Omental fat pad (tissue), 4 donors: Measurements from ENCODE around the gene TAS2R60. TPM values are rescaled to one million over a fixed set of nuclear protein-coding genes. Genes with fewer than 3 reads are reported as not detected.

Experiments used
- ATAC-seq: fragments of 150-250 bp; one replicate; pipeline ENCODE4 v1.9.1; 2016; ENCODE audit warnings: mild to moderate bottlenecking, moderate library complexity; ENCODE audit not compliant: low FRiP score
- DNase-seq: peaks from one replicate; pipeline ENCODE4 v3.0.0-alpha.2; 2019; ENCODE audit warnings: low spot score
- CTCF ChIP-seq, 3 donors: fragments of 450-650 bp; IDR thresholded peaks; one replicate each; pipeline ENCODE4 v1.5.1; 2016 to 2017; ENCODE audit warnings: antibody characterized with exemption in 3 of 3, mild to moderate bottlenecking in 3 of 3, moderate library complexity in 2 of 3
- total RNA-seq, 4 donors: library from RNA; depleted of rRNA; stranded (reverse); fragments of >200 nt; gene quantifications; one replicate each; pipeline ENCODE4 v1.1.0, GENCODE V29; 2016

Gene TAS2R60
- total RNA-seq, 4 donors from 2014 or later: not detected

- no peak for DNase-seq
- ATAC-seq: no peak
- no peak for TF ChIP-seq CTCF (IDR thresholded peaks at IDR 0.05)
Measured at GRCh38 chr7:143490717-143491306, 47.6 kb downstream of the TAS2R60 start.

GRCh38 chr7:143492043-143492471 lies 48.8 kb downstream of the TAS2R60 start:
- no peak for ATAC-seq

GRCh38 chr7:143492799-143493739 lies 49.8 kb downstream of the TAS2R60 start:
- DNase-seq (no peak), ATAC-seq (no peak)
- TF ChIP-seq CTCF (IDR thresholded peaks at IDR 0.05): no peak

More at GRCh38 chr7:143492043-143492471, 48.8 kb downstream of the TAS2R60 start:
- DNase-seq: no peak
- TF ChIP-seq CTCF (IDR thresholded peaks at IDR 0.05): no peak

- TF ChIP-seq CTCF (IDR thresholded peaks at IDR 0.05): no peak
- ATAC-seq (no peak), DNase-seq (no peak)
Measured at GRCh38 chr7:143493751-143494150, 50.5 kb downstream of the TAS2R60 start.

Other genes starting within 250 kb of the TAS2R60 start
- gene TAS2R40, start 221.4 kb upstream of the TAS2R60 start, total RNA-seq: not detected
- 100 to 1,000 TPM; 159 to 243 (median 177) TPM for gene GSTK1, start 180.0 kb upstream of the TAS2R60 start, total RNA-seq
- gene TMEM139, start 158.5 kb upstream of the TAS2R60 start, total RNA-seq: 1 to 10 TPM in 3 of 4 donors, not detected in 1; 1.1 to 3.8 (median 1.6) TPM
- gene CASP2, start 155.1 kb upstream of the TAS2R60 start, total RNA-seq: 10 to 100 TPM in 3 of 4 donors, 1 to 10 TPM in 1; 7.7 to 21.6 (median 13.3) TPM
- gene CLCN1, start 127.3 kb upstream of the TAS2R60 start, total RNA-seq: under 1 TPM in 2 of 4 donors, not detected in 2; 0.24 to 0.79 TPM
- gene FAM131B, start 80.7 kb upstream of the TAS2R60 start, total RNA-seq: 1 to 10 TPM in 1 of 4 donors, under 1 TPM in 3; 0.56 to 1.2 (median 0.77) TPM
- 100 to 1,000 TPM in 1 of 4 donors, 10 to 100 TPM in 3; 48.2 to 138 (median 62.8) TPM for gene ZYX, start 62.1 kb upstream of the TAS2R60 start, total RNA-seq
- gene EPHA1, start 34.6 kb upstream of the TAS2R60 start, total RNA-seq: under 1 TPM in 2 of 4 donors, not detected in 2; 0.13 to 0.46 TPM
- gene TAS2R41, start 34.4 kb downstream of the TAS2R60 start, total RNA-seq: not detected
- 1 to 10 TPM in 1 of 4 donors, under 1 TPM in 2, not detected in 1; 0.74 to 1.3 (median 0.79) TPM for gene CTAGE15, start 128.3 kb downstream of the TAS2R60 start, total RNA-seq
- 1 to 10 TPM; 1.4 to 8.2 (median 4.8) TPM for gene TCAF2, start 177.5 kb downstream of the TAS2R60 start, total RNA-seq